HG03521 (cell line): ENCODE results near the gene MYO16.

Experiments
- ATAC-seq: cut with Tn5 transposase; IDR thresholded peaks from one replicate; pipeline ENCODE4 v1.9.1; 2021; ENCODE audit warnings: mild to moderate bottlenecking, moderate library complexity; ENCODE audit not compliant: unreplicated experiment

The MYO16 gene

DNA sequence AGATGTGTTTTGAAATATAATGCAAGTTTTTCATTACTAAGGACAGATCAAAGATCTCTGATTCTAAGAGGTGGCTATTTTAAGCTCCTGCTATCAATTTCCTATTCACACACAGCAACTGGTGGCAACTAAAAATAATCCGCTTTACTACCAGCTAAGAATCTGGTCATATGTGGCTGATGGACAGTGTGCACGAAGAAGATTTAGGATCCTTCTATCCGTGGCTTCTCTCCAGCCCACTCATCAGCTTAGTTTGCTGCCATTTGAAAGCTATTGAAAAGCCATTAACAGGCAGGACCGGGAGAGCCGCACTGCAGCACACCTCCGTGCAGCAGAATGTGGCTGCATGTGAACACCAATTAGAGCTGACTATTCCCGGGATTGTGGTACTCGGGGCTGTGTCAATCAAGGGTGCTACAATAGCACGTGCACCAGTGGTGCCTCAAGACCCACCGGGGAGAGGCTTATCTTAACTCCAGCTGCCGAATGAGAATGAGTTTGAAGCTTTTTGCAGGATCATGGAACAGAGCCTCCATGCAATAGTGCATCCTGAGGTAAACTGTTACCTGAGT is at the start of gene MYO16:
Gene MYO16 (plus strand): TSS at position 431 of the 572 bp plus-strand sequence. CDS start 234 bp downstream, outside the sequence.
- no peak for ATAC-seq

DNA sequence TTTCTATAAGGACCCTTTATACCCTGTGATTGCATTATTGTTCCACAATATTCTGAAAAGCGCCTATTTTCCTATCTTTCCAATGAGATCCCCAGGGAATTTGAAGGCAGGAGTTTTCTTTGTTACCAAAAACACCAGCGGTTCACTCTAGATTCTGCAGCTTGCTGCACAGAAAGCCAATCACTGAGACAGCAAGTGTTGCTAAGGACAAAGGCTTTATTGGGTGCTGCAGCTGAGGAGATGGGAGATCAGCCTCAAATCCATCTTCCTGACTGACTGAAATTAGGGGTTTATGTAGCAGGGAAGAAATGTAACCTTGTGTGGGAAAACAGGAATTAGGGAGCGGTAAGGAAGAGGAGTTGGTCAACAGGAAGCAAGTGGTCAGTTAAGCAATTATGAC is 42.6 kb upstream of the MYO16 start:
- ATAC-seq = no peak

DNA sequence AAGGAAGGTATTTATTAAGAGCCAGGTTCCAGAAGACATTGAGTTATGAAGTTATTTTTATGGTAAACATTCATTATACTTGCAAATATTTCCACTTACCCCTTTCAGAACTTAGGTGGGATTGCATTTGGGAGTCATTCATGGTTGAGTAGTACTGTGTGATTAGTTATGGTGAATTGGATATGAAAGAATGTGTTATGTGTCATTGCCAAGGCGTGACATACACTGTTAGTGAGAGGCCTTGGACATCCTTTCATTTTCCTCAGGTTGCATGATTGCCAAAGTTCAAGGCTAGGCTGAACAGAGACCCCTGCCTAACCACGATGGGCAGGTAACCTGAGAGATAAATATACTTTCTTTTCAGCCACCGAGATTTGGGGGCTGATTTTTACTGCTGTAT is 40.9 kb upstream of the MYO16 start:
- ATAC-seq = no peak

DNA sequence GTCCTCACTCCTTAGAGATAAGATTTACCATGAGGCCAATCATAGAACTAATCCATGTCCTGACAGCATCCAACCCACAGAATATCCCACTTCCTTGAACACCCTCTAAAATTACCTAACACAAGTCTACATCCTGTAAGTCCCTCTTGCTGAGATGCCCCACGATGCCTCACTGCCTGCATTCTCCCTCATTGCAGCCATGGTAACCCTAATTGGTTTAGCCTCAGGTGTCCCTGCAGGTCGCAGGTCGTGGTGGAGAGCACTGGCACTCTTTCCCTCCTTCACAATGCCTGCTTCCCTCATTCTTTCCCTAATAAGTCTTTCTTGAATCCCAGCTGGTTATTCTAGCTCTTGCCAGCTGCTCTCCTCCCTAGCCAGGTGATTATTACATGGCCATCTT is 35.3 kb upstream of the MYO16 start:
- no peak for ATAC-seq

DNA sequence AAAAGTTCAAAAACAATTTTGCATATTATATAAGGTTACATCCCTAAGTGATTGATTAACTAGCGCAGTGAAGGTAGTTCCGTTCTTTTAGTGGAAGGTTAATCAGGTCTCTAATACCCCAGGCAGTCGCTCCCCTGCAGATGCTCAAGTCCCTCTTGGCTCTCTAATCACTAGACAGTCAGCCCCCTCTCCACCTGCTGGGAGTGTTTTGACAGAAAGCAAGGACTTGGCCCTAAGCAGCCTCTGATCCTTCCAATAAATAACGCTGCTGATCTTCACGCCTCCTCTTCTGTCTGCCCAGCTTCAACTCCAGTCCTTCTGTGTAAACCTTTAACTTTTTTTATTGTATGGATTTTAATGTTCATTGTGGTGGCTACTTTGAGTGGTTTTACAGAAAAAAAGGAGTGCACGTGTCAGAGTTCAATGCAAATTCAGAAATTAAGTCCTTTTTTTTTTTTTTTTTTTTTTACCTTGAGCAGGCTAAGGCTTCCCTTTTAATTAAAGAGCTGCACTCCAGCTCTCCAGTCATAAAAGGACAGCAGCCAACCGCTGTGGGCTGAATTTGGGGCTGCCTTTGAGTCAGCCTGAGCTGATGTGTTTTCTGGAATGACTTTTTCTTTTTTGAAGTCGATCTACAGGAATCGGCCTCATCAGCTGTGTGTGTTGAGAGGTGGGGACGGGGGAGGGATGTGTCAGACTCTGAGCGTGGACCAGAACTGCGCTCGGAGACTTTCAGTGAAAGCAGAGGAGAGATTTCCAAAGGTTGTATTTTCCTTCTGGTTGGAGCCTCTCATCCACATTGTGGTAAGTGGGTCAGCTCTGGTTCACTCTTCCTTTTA is 33.8 kb upstream of the MYO16 start:
- ATAC-seq = no peak

DNA sequence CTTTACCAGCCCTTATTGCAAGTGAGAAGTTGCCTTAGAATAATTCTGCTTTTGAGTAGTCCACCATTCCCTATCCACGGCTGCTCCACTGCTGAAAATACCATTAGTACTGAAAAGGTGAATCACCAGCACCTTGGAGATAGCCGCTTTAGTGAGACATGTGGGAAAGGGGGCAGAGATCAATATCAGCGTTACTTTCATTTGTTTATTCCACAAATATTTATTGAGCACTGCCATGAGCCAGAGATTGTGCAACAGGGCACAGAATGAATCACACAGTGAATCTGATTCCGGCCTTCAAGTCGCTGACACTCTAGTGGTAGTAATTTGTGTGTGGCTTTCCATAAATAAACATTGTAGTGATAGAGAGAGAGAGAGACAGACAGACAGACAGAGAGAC is 31.5 kb upstream of the MYO16 start:
- no peak for ATAC-seq

DNA sequence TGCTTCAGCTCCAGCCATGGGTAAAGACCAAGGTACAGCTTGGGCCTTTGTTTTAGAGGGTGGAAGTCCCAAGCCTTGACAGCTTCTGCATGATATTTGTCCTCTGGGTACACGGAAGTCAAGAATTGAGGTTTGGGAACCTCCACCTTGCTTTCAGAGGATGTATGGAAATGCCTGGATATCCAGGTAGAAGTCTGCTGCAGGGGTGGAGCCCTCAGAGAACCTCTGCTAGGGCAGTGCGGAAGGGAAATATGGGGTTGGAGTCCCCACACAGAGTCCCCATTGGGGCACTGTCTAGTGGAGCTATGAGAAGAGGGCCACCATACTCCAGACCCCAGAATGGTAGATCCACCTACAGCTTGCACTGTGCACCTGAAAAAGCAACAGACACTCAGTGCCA is 23.0 kb upstream of the MYO16 start:
- no peak for ATAC-seq

DNA sequence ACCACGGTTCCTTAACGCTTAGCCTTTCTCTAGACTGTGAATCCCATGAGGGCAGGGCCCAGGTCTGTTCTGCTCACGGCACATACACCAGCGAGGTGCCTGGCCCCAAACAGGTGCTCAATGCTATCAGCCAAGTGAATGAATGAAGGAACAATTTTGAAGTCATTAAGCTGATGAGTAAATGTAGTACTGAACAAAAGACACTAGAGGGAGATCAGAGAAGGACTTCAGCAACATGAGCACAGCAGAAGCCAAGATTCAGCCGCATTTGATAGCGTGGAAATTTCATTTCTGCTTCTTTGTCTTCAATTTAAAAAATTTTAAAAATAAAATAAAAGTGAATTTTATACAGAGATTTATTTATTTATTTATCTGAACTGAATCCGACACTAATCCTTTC is 20.1 kb upstream of the MYO16 start:
- ATAC-seq = peak; percentile 59

DNA sequence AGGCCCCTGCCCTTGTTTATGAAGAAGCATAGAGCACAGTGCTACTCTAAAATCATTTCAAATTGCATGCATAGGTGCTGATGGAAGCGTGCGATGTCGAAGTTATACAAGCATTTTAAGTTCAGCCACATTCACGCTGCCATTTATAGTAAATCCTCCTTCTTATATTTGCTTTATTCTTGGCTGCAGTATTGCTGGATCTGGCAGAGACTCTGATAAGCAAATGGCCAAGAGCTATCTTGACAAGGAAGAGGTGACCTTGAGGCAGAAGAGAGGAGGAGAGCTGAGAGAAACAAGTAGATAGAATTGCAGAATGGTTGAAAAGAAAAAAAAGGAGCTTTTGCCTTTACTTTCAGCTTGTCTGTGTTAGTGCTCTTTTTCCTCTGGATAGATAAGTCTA is 18.9 kb upstream of the MYO16 start:
- no peak for ATAC-seq

DNA sequence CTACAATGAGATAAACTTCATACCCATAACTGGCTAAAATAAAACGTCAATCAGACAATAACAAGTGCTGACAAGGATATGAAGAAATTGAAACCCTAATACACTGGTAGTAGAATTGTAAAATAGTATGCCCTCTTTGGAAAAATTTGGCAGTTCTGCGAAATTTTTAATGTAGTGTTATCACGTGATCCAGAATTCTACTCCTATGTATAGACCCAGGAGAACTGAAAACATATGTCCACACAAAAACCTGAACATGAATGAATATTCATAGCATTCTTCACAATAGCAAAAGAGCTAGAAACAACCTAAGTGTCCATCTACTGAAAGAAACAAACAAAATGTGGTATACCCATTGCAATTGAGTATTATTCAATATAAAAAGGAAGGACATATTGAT is 14.2 kb upstream of the MYO16 start:
- no peak for ATAC-seq

DNA sequence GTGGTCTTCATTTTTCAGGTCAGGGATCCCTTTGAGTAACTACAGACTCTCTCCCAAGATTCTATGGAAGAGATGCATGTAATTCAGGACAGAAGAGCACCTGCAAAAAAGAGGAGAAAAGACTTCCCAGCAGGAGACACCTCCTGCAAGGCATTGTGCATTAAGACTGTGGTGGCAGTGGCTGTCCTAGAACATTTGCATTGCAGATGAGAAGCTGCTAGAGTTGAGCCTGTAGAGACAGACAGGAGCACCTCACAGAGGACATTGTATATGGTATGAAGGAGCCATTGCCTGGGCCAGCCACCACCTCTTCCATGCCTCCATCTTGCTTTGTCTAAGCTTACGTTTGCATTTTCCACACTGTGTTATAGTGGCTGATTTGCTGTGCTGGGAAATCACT is 11.2 kb upstream of the MYO16 start:
- ATAC-seq = no peak

DNA sequence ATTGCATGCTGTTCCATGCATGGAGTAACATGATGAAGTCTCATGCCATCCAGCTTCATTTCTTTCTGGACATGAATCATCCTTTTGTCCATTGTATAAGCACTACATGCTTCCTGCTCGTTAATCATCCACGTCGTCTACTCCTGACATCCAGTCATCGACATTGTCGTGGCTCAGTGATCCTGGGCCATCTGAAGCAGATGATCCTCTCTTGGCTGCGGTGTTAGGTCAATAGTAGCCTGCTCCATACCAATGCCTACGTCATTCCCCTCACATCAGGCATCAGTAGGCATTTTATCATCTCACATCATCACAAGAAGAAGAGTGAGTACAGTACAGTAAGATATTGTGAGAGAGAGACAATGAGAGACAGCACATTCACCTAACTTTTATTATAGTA is 7.9 kb upstream of the MYO16 start:
- no peak for ATAC-seq

DNA sequence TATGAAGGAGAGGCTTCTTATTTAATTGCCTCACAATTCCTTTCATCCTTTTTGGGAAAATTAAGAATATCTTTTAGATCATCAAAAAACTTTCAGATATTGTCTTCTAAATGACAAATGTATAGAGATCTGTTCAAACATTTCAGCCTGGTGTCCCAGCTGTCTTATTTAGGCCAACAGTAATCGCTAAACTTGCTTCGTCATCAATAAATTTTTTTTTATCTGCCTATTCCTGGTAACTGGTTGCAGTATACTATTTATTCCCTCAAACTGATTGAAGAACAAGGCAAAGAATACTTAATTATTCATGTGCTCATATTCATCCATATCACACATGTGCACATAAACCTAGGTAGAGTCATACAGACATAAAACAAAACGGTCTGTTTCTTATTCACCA is 5.3 kb upstream of the MYO16 start:
- no peak for ATAC-seq

DNA sequence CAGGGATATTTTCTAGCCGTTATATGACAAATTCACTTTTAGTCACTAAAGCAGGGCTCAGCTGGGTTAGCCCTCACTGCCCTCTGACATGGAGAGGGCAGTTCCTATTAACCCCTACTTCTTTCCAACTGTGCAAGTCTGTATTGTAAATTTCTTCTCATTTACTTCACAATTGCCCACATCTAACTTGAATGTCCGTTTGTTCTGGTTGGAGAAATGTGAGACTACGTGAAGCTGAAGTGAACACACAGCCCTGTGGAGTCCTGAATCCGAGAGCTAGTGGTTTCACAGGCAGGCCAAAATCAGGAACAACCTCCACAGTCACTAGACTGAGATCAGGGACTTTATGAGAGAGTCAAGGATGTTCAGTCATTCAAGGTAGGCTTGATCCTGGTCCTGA is 4.4 kb upstream of the MYO16 start:
- no peak for ATAC-seq

DNA sequence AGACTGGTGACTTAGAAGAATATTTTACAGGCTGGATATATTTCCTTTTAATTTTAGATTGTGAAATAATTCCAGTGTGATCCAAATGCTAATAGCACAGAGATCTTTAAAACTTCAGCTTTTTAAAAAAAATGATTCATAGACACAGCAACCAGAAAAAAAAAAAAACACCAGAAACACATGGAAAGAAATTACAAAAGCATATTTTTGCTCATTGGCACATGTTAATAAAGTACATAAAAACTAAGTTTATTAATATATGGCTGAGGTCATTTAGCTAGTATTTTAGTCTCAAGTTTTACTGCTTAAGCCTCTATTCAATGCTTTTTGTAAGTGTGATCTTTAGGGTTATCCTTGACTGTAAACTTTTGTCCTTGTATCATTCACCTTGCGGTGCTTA is 577 bp downstream of the MYO16 start:
- no peak for ATAC-seq

DNA sequence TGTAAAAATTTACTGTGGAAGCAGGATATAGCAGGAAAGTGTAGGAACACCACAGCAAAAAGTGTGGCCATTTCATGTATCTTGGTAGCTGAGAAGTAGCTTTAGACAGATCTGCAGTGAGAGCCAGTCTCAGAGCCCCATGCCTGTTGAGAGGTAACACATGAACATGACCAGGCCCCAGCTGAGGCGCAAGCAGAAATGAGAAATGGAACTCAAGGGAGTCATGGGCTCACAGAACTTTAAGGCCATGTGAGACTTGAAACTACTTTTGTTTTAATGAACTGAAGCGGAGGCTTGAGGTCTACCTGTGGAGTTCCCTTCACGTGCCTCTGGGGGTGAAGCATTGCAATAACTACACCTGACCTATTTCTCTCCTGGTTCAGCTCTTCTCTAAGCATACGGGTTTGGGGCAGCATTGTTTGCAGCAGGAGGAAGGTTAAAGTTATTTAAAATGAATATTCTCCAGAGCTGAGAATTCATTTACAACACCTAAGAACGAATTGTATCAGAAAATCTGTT is 3.3 kb downstream of the MYO16 start:
- no peak for ATAC-seq

DNA sequence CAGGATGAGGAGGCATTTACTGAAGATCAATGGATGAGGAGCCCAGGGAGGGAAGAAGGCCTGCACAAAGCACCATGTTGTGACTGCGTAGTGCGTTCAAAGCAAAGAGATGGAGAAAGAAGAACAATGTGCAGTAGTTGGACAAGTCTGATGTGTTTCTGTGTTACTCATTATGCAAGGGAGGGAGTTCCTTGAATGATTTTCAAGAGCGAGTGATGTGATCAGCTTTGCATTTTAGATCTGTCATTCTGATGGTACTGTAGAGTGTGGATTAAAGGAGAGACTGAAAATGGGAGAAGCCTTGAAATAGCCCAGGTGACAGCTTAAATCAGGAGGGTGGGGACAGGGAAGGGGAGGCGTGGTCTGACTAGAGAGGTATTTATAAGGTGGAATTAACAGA is 9.5 kb downstream of the MYO16 start:
- no peak for ATAC-seq

DNA sequence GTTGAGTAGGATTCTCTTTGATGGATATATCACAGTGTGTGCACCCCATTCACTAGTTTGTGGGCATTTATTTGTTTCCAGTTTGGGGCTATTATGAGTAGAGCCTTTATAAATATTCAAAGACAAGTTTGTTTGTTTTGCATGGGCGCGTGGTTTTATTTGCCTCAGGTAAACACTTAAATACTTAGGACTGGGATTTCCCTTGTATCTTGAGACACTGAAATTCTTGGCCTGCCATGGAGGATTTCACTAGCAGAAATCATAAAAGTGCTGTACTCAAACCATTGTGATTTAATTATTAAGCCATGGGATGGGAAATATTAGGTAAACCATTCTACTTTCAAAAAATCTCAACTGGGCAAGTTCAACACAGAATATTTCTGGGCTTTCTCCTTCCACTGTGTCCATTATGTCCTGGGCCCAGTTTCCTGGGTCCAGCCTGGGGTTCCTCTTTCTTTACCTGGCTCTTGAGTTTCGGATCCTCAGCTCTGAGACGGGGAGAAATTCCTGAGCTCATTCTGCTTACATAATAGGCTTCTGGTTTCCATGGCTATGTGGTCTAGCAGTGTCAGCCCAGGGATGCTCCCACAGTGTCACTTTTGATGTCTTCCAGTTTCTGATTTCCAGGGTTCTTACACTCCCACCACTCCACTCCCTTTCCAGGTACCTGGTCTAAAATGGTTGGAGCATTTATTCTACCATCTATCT is 14.4 kb downstream of the MYO16 start:
- ATAC-seq = no peak

DNA sequence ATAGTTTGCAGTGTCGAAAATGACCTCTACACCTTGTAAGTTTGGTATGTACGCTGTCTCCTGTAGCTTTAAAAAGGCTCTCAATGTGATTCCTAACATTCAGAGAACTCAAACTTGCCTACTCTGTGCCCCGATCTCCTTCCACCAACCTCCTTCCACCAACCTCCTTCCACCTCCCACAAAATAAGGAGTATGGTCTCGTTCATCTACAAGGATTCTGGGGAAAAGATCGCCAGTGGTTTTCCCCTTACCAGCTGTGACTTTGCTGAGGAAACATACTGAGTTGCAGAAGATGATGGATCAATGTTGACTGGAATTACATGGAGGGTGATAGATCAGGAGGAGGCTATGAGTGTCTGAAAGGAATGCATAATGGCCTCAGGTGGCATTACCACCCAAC is 16.0 kb downstream of the MYO16 start:
- no peak for ATAC-seq

DNA sequence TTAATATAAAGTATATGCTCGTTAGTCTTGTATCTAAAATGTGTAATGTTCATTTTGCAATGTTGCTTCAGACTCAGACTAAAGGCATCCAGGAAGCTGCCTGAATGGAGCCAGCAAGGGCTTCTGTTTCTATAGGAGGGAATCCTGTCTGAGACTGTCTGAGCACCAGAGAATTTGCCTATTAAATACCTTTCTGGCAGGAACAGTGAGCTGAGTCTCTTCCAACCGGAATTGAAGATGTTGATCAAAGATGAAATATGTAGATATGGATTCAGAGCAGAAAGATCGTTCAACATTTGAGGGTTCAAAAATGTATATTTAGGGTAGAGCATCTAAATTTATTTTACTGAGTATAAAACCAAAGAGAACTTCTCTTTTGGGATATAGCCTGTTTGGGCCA is 20.9 kb downstream of the MYO16 start:
- ATAC-seq = no peak

DNA sequence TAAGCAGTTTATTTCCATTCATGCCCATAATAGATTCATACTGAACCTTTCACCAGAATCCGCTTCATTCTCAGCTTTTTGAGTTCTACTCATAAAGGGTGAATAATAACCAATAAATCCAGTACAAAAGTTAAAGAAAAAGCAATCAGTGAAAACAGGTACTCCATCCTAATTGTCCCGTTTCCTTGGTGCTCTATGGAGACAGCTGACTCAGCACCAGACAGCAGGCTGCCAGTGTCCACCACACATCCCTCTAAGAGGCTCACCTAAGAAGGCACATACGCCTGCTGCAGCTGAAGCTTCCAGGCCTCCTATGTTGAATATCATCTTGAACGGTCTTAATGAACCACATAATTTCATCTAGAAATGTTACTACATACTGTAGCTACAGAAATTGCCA is 27.3 kb downstream of the MYO16 start:
- ATAC-seq = no peak

DNA sequence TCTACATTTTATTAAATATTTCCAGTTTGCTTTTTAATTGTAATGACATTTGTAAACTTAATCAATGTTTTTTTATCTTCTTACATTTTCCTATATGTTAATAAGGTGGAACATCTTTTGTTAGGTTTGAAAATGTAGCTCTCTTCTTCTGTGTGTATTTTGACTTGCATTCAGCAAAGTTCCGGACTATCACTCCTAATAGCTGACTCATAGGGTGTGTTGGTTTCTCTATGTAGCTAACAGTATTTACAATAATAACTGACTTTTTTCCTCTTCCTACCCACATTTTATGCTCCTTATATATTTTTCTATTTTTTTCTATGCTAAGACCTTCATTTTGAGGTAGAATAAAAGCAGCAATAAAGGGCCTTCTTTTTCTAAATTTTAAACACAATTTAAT is 28.1 kb downstream of the MYO16 start:
- ATAC-seq = no peak
